NCI-H2227 treated with DMSO at 0.1 percent for 48 hours (cell line): Measurements from ENCODE around the gene CBR1.

Experiments
- DNase-seq: peaks from one replicate; lab custom pipeline; 2025; lab: John Stamatoyannopoulos, UW

CBR1 gene

DNA sequence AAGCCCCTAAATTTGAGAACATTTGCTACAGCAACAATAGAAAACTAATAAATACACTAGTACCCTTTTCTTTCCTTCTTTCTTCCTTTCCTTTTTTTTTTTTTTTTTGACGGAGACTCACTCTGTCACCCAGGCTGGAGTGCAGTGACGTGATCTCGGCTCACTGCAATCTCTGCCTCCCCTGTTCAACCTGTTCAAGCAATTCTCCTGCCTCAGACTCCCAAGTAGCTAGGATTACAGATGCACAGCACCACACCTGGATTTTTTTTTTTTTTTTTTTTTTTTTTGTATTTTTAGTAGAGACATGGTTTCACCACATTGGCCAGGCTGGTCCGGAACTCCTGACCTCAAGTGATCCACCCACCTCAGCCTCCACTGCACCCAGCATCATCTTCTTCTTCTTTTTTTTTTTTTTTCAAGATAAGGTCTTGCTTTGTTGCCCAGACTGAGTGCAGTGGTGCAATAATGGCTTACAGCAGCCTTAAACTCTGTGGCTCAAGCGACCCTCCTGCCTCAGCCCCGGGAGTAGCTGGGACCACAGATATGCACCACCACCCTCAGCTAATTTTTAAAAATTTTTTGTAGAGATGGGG is 45.4 kb downstream of the CBR1 start:
- DNase-seq: no peak

DNA sequence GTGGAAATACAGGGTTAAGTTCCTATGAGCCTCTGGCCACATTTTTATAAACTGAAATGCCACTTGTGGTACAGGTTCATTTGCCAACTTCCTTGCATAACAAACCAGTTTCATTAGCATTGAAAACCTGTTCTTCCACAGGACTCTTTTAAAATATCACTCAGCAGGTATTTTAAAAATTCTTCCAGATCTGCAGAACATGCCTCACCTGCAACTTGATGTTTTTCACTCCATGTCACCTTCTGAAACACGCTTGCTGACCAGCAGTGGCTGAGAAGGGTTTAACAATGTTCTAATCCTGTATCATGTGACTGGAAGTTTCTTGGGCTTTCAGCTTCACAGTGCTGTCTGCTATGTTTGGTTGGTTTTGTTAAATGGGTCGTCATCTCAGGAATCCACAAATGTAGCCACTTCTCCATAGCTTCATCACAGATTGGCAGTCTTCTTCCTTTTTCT is 47.5 kb downstream of the CBR1 start:
- DNase-seq: no peak

DNA sequence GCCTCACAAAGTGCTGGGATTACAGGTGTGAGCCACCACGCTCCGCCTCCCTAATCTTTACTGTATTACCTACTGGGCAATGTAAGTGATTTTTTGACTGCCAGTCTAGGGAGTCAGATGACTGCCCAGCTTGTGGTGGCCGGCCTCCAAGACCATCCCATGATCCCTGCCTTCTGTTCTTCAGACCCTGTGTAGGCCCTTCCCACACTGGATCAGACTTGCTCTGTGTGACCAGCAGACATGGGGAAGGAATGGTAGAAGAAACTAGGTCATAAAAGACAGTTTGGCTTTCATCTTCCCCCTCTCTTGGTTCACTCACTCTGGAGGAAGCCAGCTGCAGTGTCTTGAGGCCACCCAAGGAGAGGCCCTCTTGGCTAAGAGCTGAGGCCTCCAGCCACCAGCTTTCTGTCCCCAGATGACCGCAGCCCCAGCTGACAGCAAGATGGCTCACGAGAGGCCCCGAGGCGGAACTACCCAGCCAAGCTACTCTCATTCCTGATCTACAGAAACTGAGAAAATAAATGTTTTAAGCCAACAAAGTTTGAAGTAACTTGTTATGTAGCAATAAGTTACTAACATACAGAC is 50.6 kb downstream of the CBR1 start:
- DNase-seq: no peak
